Measurements from ENCODE around the gene MACROD1. TPM values are rescaled to one million over a fixed set of nuclear protein-coding genes. Genes with fewer than 3 reads are reported as not detected.

MACROD1 gene
- total RNA-seq, 1 donor from 2014 or later, result 3.4 TPM

- Histone ChIP-seq H3K36me3 (ENCODE audit: insufficient read depth, low read length) (no peaks in the 10 kb centered on the region), H4K20me1 (ENCODE audit: insufficient read depth, low read length) (peaks cover 28% of the 10 kb centered on the region), H3K4me1 (ENCODE audit: insufficient read depth, low read length) (no peaks in the 10 kb centered on the region), H3K4me3 (ENCODE audit: insufficient read depth, low read depth, low read length) (no peak overlapping the region), H3K9me3 (ENCODE audit: insufficient read depth, low read depth, low read length) (no peaks in the 10 kb centered on the region), H3K79me2 (ENCODE audit: insufficient read depth, low read length) (no peaks in the 10 kb centered on the region), H3K4me2 (ENCODE audit: low read length) (no peak overlapping the region), H2AFZ (ENCODE audit: low read depth, low read length) (no peak overlapping the region), H3K27ac (ENCODE audit: low read depth, low read length) (no peak overlapping the region), H3K9ac (ENCODE audit: low read length) (no peak overlapping the region), H3K27me3 (ENCODE audit: insufficient read depth, low read length) (peaks cover 9% of the 10 kb centered on the region)
- DNase-seq (ENCODE audit: low read depth) (no peak), FAIRE-seq (no peak)
- H3K4me1 Mint-ChIP-seq (ENCODE audit: low read depth, unreplicated experiment), result no peaks in the 10 kb centered on the region
- H3K9me3 Mint-ChIP-seq (ENCODE audit: unreplicated experiment), result no peaks in the 10 kb centered on the region
- TF ChIP-seq EZH2 (IDR thresholded peaks at IDR 0.05; ENCODE audit: insufficient read depth, low read length), result no peak
- no peak for TF ChIP-seq CTCF (IDR thresholded peaks at IDR 0.05; ENCODE audit: insufficient read depth, low read depth, low read length)
- no peak overlapping the region for H3K27ac Mint-ChIP-seq (ENCODE audit: unreplicated experiment)
- H3K36me3 Mint-ChIP-seq (ENCODE audit: low read depth, unreplicated experiment), result peaks cover 2% of the 10 kb centered on the region
- H3K4me3 Mint-ChIP-seq (ENCODE audit: unreplicated experiment), result no peak overlapping the region
- peaks cover 73% of the 10 kb centered on the region for H3K27me3 Mint-ChIP-seq (ENCODE audit: low read depth, unreplicated experiment)
Measured at GRCh38 chr11:64141081-64141783, 24.7 kb downstream of the MACROD1 start.

GRCh38 chr11:64140082-64140481 is 25.8 kb downstream of the MACROD1 start:
- Mint-ChIP-seq H3K27me3 (ENCODE audit: low read depth, unreplicated experiment) (peaks cover 72% of the 10 kb centered on the region), H3K36me3 (ENCODE audit: low read depth, unreplicated experiment) (peaks cover 2% of the 10 kb centered on the region), H3K4me3 (ENCODE audit: unreplicated experiment) (no peak overlapping the region), H3K27ac (ENCODE audit: unreplicated experiment) (no peak overlapping the region), H3K4me1 (ENCODE audit: low read depth, unreplicated experiment) (no peaks in the 10 kb centered on the region), H3K9me3 (ENCODE audit: unreplicated experiment) (no peaks in the 10 kb centered on the region)
- H3K4me3 ChIP-seq (ENCODE audit: insufficient read depth, low read depth, low read length), result no peak overlapping the region
- TF ChIP-seq EZH2 (IDR thresholded peaks at IDR 0.05; ENCODE audit: insufficient read depth, low read length), result no peak
- H4K20me1 ChIP-seq (ENCODE audit: insufficient read depth, low read length), result peaks cover 38% of the 10 kb centered on the region
- FAIRE-seq (no peak), DNase-seq (ENCODE audit: low read depth) (no peak)
- no peaks in the 10 kb centered on the region for H3K9me3 ChIP-seq (ENCODE audit: insufficient read depth, low read depth, low read length)
- H3K79me2 ChIP-seq (ENCODE audit: insufficient read depth, low read length), result no peaks in the 10 kb centered on the region
- no peak overlapping the region for H3K4me2 ChIP-seq (ENCODE audit: low read length)
- H3K36me3 ChIP-seq (ENCODE audit: insufficient read depth, low read length), result no peaks in the 10 kb centered on the region
- H3K4me1 ChIP-seq (ENCODE audit: insufficient read depth, low read length), result no peaks in the 10 kb centered on the region
- peaks cover 9% of the 10 kb centered on the region for H3K27me3 ChIP-seq (ENCODE audit: insufficient read depth, low read length)
- no peak overlapping the region for H3K9ac ChIP-seq (ENCODE audit: low read length)
- no peak overlapping the region for H2AFZ ChIP-seq (ENCODE audit: low read depth, low read length)
- H3K27ac ChIP-seq (ENCODE audit: low read depth, low read length), result no peak overlapping the region

- no peak for FAIRE-seq
- no peak for TF ChIP-seq CTCF (IDR thresholded peaks at IDR 0.05; ENCODE audit: insufficient read depth, low read depth, low read length)
- H3K4me3 Mint-ChIP-seq (ENCODE audit: unreplicated experiment), result no peak overlapping the region
Measured at GRCh38 chr11:64139049-64139448, 26.9 kb downstream of the MACROD1 start.

More at GRCh38 chr11:64139049-64139448, 26.9 kb downstream of the MACROD1 start:
- Mint-ChIP-seq H3K27me3 (ENCODE audit: low read depth, unreplicated experiment) (peaks cover 81% of the 10 kb centered on the region), H3K36me3 (ENCODE audit: low read depth, unreplicated experiment) (peaks cover 4% of the 10 kb centered on the region), H3K27ac (ENCODE audit: unreplicated experiment) (no peak overlapping the region), H3K4me1 (ENCODE audit: low read depth, unreplicated experiment) (no peaks in the 10 kb centered on the region), H3K9me3 (ENCODE audit: unreplicated experiment) (no peaks in the 10 kb centered on the region)
- Histone ChIP-seq H3K27me3 (ENCODE audit: insufficient read depth, low read length) (peaks cover 14% of the 10 kb centered on the region), H3K4me1 (ENCODE audit: insufficient read depth, low read length) (no peaks in the 10 kb centered on the region), H3K27ac (ENCODE audit: low read depth, low read length) (no peak overlapping the region), H3K9ac (ENCODE audit: low read length) (no peak overlapping the region), H4K20me1 (ENCODE audit: insufficient read depth, low read length) (peaks cover 46% of the 10 kb centered on the region), H2AFZ (ENCODE audit: low read depth, low read length) (no peak overlapping the region), H3K4me3 (ENCODE audit: insufficient read depth, low read depth, low read length) (no peak overlapping the region), H3K36me3 (ENCODE audit: insufficient read depth, low read length) (no peaks in the 10 kb centered on the region), H3K9me3 (ENCODE audit: insufficient read depth, low read depth, low read length) (no peaks in the 10 kb centered on the region), H3K4me2 (ENCODE audit: low read length) (no peak overlapping the region), H3K79me2 (ENCODE audit: insufficient read depth, low read length) (no peaks in the 10 kb centered on the region)
- DNase-seq (ENCODE audit: low read depth), result no peak

Measured in astrocyte (in vitro differentiated cells and primary cell).